ENCODE data around the gene OR2A25.
A peak's percentile ranks its signal among the peaks of the same experiment; 100 is the strongest.
"Not testable (repeated sequence)": the region's sequence is repeated elsewhere in the genome, so short reads cannot be mapped to it uniquely, and the experiment has no call there.

Gene OR2A25

GRCh38 chr7:144069511-144069910, at the start of gene OR2A25:
OR2A25 (plus strand) TSS chr7:144069811; CDS start chr7:144074220, 4,409 bp downstream.
- no peak for DNase-seq (ENCODE audit: low spot score)

- DNase-seq (ENCODE audit: low spot score) = no peak
These were observed 49.3 kb upstream of the OR2A25 start for GRCh38 chr7:144020340-144020739.

- no peak for DNase-seq (ENCODE audit: low spot score)
These were observed 47.4 kb upstream of the OR2A25 start for GRCh38 chr7:144022169-144022568.

GRCh38 chr7:144023171-144023827, 46.3 kb upstream of the OR2A25 start:
- DNase-seq (ENCODE audit: low spot score) = no peak

DNA sequence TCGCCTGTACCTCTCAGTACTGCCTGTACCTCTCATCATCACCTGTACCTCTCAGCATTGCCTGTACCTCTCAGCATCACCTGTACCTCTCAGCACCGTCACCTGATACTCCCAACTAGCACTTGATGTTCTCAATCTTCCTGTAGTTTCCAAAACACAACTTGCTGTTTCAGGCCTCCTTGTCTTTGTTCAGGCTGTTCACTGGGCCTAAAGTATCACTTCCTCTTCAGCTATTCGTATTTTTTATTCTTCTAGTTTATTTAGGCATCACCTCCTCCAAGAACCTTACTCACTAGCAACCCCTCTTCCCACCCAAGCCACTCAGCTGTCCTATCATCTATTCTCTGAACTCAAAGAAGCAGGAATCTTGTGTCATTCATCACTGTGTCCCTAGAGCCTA, 45.4 kb upstream of the OR2A25 start:
- DNase-seq (ENCODE audit: low spot score) = no peak

DNA sequence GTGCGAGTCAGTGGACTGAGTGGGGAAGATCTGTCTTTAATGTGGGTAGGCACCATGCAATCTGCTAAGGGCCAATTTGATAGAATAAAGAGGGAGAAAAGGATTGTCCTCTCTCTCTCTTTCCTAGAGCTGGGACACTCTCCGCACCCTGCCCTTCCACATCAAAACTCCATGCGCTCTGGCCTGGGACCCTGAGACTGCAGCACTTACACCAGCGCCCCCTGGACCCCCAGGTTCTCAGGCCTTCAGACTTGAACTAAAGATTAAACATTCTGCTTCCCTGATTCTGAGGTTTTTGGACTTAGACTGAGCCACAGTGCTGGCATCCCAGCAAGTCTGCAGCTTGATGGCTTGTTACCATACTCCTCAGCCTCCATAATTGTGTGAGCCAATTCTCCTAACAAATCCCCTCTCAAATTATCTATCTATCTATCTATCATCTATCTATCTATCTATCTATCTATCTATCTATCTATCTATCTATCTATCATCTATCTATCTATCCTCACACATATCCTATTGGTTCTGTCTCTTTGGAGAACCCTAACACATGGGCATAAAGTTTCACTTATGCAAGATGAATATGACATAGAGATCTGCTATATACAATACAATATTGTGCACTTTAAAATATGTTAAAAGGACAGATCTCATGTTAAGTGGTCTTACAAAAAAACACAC, 43.3 kb upstream of the OR2A25 start:
- DNase-seq (ENCODE audit: low spot score) = no peak

DNA sequence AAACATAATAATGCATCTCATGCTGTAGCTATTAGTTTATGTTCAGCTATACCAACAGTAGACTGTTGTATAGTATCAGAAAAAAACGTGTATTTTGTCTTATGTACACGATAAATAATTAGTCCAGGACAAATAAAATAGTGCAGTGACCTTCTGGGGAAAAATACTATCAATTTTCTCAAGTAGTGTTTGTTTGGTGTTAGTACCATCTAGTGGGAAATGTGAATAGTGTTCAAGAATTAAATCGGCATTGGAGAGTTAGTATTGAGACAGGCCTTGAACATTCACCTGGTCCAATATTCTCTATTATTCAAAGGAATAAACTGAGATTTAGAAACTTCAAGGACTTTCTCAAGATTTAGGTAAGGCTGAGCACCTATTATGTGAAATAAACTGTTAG, 42.5 kb upstream of the OR2A25 start:
- peak; percentile 41 for DNase-seq (ENCODE audit: low spot score)

DNA sequence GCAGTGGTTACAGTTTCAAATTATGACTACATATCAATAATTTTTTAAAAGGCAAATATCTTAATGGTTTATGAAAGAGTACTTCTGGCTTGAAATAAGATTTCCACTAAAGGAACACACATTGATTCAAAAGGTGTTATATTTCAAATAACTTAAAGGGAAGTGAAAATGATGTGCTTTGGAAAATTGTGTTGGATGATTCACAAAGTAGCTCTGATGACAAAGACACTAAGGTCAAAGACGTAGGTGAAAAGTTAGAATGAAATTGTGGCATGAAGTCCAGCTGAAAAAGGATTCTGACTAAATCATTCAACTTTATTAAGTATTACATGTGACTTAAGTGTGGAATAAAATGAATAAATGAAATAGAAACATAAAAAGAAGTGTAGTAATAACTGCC, 41.6 kb upstream of the OR2A25 start:
- no peak for DNase-seq (ENCODE audit: low spot score)

GRCh38 chr7:144028547-144028946, 41.1 kb upstream of the OR2A25 start:
- DNase-seq (ENCODE audit: low spot score) = no peak

DNA sequence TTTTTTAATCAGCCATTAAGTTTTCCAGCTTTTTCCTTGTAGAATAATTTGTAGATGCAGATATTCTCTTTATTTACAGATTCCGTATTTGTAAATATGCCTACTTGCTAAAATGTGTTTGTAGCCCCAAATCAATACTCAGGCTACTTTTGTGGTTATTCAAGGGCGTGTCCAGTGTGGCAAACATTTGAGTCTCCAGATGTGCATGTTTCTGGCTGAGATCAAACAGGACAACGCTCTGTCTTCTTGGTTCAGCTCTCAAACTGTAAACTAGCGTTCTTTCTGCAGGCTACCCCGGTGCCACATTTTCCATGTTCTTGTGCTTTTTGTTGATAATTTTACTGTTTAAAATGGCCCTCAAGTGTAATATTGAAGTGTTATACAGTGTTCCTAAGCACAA, 37.1 kb upstream of the OR2A25 start:
- no peak for DNase-seq (ENCODE audit: low spot score)

DNA sequence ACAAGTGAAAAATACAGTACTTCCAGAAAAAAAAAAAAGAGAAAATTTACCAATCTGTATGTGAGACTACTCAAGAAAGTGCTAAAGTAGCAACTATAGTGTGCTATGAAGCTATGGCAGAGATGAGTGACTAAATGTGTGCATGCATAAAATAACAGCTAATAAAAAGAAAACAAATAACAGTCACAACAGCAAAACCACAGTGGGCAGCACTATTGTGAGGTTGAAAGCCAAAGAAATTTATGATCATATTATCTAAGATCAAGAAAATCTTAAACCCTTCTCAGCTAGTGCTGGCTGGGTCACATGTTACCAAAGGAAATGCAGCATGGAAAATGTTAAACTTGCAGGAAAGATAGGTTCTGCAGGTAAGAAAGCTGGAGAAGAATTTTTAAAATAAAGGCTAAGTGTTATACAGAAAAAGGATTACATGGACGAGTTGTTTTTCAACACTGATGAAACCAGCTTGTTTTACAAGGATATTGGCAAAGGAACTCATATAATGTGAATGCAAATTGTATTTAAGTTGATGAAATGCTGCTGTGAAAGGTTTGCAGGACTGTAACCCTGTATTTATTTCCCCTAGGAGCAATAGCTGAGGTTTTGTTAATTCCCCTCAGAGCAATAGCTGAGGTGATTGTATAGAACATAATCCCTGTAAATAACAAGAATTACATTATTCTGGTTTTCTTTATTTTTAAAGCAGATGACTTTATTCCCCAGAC, 36.5 kb upstream of the OR2A25 start:
- DNase-seq (ENCODE audit: low spot score) = no peak

DNA sequence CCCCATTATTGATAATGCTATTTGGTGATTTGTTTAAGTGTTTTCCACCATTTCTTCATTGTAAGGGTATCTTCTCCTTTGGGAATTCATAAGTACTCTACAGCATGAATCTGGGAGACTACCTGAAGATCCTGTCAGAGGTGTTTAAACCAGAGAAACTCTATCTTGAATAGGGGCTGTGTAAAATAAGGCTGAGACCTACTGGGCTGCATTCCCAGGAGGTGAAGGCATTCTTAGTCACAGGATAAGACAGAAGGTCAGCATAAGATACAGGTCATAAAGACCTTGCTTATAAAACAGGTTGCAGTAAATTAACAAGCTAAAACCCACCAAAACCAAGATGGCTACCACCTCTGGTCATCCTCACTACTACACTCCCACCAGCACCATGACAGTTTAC, 34.2 kb upstream of the OR2A25 start:
- no peak for DNase-seq (ENCODE audit: low spot score)

- no peak for DNase-seq (ENCODE audit: low spot score)
These were observed 33.2 kb upstream of the OR2A25 start for GRCh38 chr7:144036302-144036885.

- no peak for DNase-seq (ENCODE audit: low spot score)
These were observed 32.1 kb upstream of the OR2A25 start for GRCh38 chr7:144037414-144038035.

GRCh38 chr7:144038887-144039286, 30.7 kb upstream of the OR2A25 start:
- no peak for DNase-seq (ENCODE audit: low spot score)

GRCh38 chr7:144048648-144049047, 21.0 kb upstream of the OR2A25 start, which contains the start of gene OR2A5:
OR2A5 (plus strand) TSS chr7:144048948; CDS start chr7:144050402, 1,454 bp downstream.
- DNase-seq (ENCODE audit: low spot score) = no peak

DNA sequence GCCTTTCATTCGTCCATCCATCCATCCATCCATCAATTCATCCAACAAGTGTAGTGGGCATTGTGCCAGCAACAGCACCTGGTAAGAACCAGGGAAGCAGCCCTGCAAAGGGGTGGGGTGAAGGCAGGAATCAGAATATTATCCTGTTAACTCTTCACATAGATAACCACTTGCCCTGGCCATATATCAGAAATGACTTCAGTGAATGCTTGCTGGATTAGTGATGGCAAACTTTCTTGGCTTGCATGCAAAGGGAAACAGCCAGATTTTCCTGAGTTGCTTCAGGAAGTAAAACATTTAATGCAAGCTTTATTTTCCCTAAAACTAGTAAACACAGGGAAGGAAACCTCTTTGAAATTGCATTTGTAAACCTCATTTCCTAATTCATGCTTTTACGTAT, 20.1 kb upstream of the OR2A25 start:
- no peak for DNase-seq (ENCODE audit: low spot score)

- no peak for DNase-seq (ENCODE audit: low spot score)
These were observed 19.5 kb upstream of the OR2A25 start for GRCh38 chr7:144050093-144050492.

- DNase-seq (ENCODE audit: low spot score) = not testable (repeated sequence)
These were observed 18.7 kb upstream of the OR2A25 start for GRCh38 chr7:144050884-144051283.

DNA sequence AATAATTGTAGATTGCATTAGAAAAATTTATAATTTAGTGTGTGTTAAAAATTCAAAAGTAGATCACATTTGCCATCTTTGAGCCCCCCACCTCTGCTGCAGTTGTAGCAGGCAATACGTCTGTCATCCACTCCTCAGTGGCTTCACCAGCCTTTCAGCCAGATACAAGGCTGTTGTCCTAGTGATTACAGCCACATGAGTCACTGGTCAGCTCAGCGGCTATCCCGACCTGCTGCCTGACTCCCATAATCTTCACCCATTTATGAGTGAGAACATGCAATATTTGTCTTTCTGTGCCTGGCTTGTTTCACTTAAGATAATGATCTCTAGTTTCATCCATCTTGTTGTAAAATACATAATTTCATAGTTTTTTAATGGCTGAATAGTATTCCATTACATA, 11.7 kb upstream of the OR2A25 start:
- DNase-seq (ENCODE audit: low spot score) = peak; percentile 32

- no peak for DNase-seq (ENCODE audit: low spot score)
These were observed 5.9 kb upstream of the OR2A25 start for GRCh38 chr7:144063710-144064109.

GRCh38 chr7:144069953-144070352, 342 bp downstream of the OR2A25 start:
- no peak for DNase-seq (ENCODE audit: low spot score)

Data from COLO829 (cell line).